ENCODE data around the gene FAM110D. TPM values are rescaled to one million over a fixed set of nuclear protein-coding genes. Genes with fewer than 3 reads are reported as not detected.

FAM110D gene
- total and polyA plus RNA-seq, 3 donors from 2014 or later: 1.3 to 3.2 (median 1.8) TPM

DNA sequence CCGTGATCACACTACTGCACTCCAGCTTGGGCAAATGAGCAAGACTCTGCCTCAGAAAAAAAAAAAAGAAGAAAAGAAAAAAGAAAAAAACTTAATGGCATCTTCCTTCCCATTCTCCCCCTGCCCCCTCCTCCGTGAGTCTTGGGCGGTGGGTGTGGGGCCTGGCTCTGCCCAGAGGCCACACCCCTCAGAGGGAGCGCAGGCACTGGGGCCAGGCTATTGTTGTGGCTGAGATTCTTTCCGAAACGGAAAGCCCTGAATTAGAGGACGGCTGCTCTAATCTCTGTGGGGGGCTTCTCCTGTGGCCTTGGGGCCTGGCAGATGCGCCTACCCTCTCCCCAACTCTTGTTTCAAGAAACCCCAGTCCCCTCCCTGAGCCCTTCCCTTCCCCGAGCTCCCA, 4.1 kb upstream of the FAM110D start:
- no peak for DNase-seq
- WGBS, 2 donors: 61 to 75% methylated on average over 9 of the region's 9 CpGs
- Histone ChIP-seq H3K4me3 (no peak overlapping the region), H3K4me1 (no peaks in the 10 kb centered on the region), H3K9me3 (no peaks in the 10 kb centered on the region), H3K27me3 (no peaks in the 10 kb centered on the region), H3K36me3 (ENCODE audit: low read depth, missing control alignments) (no peaks in the 10 kb centered on the region), H3K27ac (no peak overlapping the region)
- TF ChIP-seq POLR2A (IDR thresholded peaks at IDR 0.05): no peak
- TF ChIP-seq, protein P1, sequence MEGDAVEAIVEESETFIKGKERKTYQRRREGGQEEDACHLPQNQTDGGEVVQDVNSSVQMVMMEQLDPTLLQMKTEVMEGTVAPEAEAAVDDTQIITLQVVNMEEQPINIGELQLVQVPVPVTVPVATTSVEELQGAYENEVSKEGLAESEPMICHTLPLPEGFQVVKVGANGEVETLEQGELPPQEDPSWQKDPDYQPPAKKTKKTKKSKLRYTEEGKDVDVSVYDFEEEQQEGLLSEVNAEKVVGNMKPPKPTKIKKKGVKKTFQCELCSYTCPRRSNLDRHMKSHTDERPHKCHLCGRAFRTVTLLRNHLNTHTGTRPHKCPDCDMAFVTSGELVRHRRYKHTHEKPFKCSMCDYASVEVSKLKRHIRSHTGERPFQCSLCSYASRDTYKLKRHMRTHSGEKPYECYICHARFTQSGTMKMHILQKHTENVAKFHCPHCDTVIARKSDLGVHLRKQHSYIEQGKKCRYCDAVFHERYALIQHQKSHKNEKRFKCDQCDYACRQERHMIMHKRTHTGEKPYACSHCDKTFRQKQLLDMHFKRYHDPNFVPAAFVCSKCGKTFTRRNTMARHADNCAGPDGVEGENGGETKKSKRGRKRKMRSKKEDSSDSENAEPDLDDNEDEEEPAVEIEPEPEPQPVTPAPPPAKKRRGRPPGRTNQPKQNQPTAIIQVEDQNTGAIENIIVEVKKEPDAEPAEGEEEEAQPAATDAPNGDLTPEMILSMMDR (IDR thresholded peaks at IDR 0.05): no peak
- intact Hi-C loops (cut with DNase I; ENCODE audit: low total_unique reads): no loop called here

DNA sequence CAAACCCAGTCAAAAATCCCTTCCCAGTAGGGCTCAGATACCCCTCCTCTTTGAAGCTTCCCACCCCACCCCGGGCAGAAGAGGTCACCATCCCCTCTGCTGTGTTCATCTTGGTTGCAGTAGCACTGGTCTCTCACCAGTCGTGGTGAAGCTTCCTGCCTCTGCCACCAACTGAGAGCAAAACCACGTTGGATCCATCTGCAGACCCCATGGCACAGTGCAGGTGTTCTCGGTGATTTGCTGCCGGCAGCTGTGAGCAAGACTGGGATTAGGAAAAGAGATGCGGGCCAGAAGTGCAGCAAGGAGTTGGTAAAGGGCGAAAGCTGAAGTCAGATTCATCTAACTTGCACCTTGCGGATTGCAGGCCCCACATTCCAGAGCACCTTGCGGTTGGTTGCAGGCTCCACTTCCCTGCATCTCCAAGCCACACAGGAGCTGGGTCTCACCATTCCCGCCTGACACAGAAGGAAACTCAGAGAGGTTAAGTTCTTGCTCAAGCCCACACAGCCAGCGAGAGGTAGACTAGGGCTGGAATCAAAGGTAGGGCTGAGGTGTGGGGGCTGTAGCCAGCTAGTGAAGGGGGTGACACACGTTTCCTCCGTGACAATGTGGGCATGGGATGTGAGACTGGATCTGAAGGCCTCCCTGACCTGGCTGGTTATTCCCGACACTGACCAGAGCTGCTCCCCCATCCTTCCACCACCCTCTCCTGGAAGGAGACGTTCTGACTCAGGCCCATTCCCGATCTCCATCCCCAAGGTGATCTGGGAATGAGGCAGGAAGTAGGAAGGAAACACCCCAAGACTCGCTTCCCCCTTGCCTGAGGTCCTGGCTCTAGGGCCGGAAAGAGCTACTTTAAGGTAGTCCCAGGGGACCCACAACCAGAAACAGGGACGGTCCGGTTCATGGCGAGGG, 3.3 kb upstream of the FAM110D start:
- no peak for DNase-seq
- no peaks in the 10 kb centered on the region for H3K36me3 ChIP-seq (ENCODE audit: low read depth, missing control alignments)
- H3K9me3 ChIP-seq: no peaks in the 10 kb centered on the region
- H3K27me3 ChIP-seq: no peaks in the 10 kb centered on the region
- intact Hi-C loops (cut with DNase I; ENCODE audit: low total_unique reads): no loop called here
- TF ChIP-seq, protein P1 (IDR thresholded peaks at IDR 0.05): no peak
- no peak for TF ChIP-seq POLR2A (IDR thresholded peaks at IDR 0.05)
- H3K27ac ChIP-seq: no peak overlapping the region
- WGBS, 2 donors: 59 to 68% methylated on average over 18 to 21 of the region's 21 CpGs
- no peak overlapping the region for H3K4me3 ChIP-seq
- no peaks in the 10 kb centered on the region for H3K4me1 ChIP-seq

DNA sequence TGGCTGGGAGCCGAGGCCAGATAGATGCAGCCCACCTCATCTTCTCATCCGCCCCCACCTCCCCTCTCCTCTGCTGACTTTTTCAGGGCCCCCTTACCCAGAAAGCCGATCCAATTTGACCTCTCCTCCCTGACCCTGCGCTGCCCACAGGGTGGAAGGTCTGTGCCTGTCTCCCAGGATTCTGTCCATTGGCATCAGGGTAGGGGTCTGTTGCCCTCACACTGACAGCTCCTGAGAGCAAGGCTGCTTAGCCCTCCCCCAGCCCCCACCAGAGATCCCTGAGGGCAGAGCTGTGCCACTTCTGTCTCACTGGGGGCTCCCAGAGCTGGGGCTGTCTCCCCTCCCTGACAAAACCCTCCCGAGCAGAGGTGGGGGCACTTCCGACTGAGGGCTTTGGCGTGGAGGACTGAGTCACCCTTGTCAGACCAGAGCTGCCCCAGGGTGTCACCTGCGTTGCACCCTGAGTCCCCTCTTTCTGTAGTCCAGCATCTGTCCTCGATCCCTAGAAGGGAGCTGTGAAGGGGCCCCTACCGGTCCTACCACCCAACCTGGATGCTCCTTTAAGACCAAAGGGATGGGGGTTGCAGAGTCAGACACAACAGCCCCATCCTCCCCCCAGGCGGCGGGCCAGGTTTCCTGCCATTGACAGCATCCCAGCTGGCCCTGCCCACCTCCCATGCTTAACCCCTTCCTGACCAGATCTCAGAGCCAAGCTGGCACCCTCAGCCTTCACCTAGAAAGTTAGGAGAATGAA, 2.4 kb upstream of the FAM110D start:
- intact Hi-C loops (cut with DNase I; ENCODE audit: low total_unique reads): no loop called here
- no peaks in the 10 kb centered on the region for H3K27me3 ChIP-seq
- no peak overlapping the region for H3K4me3 ChIP-seq
- H3K4me1 ChIP-seq: peaks cover 6% of the 10 kb centered on the region
- no peak overlapping the region for H3K27ac ChIP-seq
- H3K9me3 ChIP-seq: no peaks in the 10 kb centered on the region
- TF ChIP-seq POLR2A (IDR thresholded peaks at IDR 0.05): no peak
- TF ChIP-seq, protein P1 (IDR thresholded peaks at IDR 0.05): no peak
- WGBS, 2 donors: 35 to 38% methylated on average over 10 to 12 of the region's 12 CpGs
- no peak for DNase-seq
- H3K36me3 ChIP-seq (ENCODE audit: low read depth, missing control alignments): no peaks in the 10 kb centered on the region

DNA sequence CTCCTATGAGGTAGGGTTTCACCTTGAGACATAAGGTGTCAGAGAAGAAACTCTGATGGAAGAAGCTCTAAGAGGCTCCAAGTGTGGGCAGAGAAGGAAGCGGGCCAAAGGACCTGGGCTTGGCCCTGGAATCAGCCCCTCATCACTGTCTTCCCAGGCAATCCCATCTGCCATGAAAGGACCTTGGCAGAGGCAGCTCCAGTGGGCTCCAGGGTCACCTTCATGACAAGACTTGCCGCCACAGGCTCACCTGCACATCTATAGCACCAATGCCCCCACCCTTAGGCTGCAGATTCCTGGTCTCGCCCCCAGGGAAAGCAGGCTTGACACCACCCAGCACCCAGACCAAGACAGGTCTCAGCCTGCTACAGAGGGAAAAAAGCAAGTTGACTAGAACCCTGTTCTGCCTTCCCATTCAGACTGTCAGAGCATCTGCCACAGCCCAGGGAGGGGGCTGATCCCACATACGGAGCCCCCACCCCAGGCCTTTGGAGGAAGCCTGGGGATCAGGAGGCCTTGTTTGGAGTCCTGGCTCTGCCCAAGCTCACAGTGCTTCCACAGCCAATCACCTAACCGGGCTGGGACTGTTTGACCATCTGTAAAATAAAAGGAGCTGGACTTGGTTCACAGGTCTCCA, 490 bp upstream of the FAM110D start:
- Histone ChIP-seq H3K36me3 (ENCODE audit: low read depth, missing control alignments) (no peaks in the 10 kb centered on the region), H3K4me3 (no peak overlapping the region), H3K27ac (no peak overlapping the region), H3K4me1 (peaks cover 7% of the 10 kb centered on the region), H3K9me3 (no peaks in the 10 kb centered on the region), H3K27me3 (no peaks in the 10 kb centered on the region)
- no peak for DNase-seq
- 92 to 95% methylated on average over 5 of the region's 5 CpGs for WGBS, 2 donors
- TF ChIP-seq POLR2A (IDR thresholded peaks at IDR 0.05): no peak
- intact Hi-C loops (cut with DNase I; ENCODE audit: low total_unique reads): no loop called here

DNA sequence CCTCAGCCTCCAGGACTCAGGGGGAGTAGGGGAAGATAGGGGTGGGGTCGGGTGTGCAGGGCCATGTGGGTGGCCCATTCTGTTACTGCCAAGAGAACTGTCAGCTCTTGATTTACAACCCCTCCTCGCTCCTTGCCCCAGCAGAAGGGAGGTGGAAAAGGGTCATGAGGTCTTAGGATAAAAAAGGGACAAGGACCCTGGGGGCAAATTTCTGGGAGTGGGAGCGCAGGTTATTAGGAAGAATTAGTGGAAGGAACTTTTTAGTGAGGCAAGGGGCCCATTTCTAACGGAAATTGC, 812 bp downstream of the FAM110D start:
- Histone ChIP-seq H3K4me1 (peaks cover 7% of the 10 kb centered on the region), H3K4me3 (peak overlapping the region in 1 of 2 donors; percentile 6)
- no peak for TF ChIP-seq POLR2A (IDR thresholded peaks at IDR 0.05)
- TF ChIP-seq, protein P1 (IDR thresholded peaks at IDR 0.05): no peak

More for the DNA sequence above, 812 bp downstream of the FAM110D start:
- intact Hi-C loops (cut with DNase I; ENCODE audit: low total_unique reads): loop anchor here (10.0 kb wide), 1 partner anchor 45 kb away; the partner anchor contains the start of gene PDIK1L
- Histone ChIP-seq H3K36me3 (ENCODE audit: low read depth, missing control alignments) (no peaks in the 10 kb centered on the region), H3K9me3 (no peaks in the 10 kb centered on the region), H3K27me3 (no peaks in the 10 kb centered on the region), H3K27ac (no peak overlapping the region)
- 69 to 77% methylated on average over 4 of the region's 4 CpGs for WGBS, 2 donors
- no peak for DNase-seq
